ENCODE results near the gene NAA80. TPM values are rescaled to one million over a fixed set of nuclear protein-coding genes. Genes with fewer than 3 reads are reported as not detected.

Gene NAA80
- polyA plus RNA-seq, 2 of the 4 experiments (the other 2 are of a cell fraction), result 3.1 to 5.3 TPM

DNA sequence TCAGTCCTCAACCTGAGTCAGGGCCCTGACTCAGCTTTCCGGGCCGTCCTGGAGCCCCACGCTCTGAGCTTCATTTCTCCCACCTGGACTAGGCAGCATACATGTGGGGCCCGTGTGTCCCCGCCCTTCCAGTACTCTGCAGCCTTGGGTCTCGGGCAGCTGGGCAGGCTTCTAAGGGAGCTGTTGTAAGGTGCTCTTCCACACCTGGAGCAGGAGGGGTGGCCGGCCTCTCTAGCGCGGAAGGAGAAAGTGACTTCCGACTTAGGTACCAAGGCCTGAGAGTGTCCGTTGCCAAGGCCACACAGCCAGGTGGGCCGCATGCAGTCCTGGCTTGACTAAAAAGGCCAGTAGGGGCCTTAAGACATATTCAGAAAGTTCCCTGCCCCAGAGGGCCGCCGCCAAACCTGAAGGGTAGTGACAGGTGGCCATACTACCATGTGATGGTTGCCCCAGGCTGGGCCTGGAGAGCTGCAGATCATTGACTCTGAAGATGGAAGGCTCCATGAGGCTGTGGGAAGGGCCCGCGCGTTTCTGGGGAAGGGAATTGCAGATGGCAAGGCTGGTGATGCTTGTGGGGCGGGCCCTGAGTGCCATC is 39.7 kb downstream of the NAA80 start:
- ChIA-PET POLR2A (interaction anchor here (0.5 to 2.4 kb wide), 10 partner anchors 10 to 78 kb away, joined by 3 to 10 read pairs (median 4); partner anchors contain the start of genes GNAI2, HYAL3, NAA80 and SEMA3B), CTCF (interaction anchor here (0.5 to 8.1 kb wide), 18 partner anchors 8 to 88 kb away, joined by 3 to 67 read pairs (median 4); partner anchors contain the start of genes GNAT1 and LSMEM2)
- H3K27ac ChIP-seq, result peak overlapping the region; percentile 94 to 99
- TF ChIP-seq, protein P1, sequence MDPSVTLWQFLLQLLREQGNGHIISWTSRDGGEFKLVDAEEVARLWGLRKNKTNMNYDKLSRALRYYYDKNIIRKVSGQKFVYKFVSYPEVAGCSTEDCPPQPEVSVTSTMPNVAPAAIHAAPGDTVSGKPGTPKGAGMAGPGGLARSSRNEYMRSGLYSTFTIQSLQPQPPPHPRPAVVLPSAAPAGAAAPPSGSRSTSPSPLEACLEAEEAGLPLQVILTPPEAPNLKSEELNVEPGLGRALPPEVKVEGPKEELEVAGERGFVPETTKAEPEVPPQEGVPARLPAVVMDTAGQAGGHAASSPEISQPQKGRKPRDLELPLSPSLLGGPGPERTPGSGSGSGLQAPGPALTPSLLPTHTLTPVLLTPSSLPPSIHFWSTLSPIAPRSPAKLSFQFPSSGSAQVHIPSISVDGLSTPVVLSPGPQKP (IDR thresholded peaks at IDR 0.05; ENCODE audit: low read depth, low read length), result no peak
- ATAC-seq, result peak; percentile 23 to 37
- peak overlapping the region; percentile 85 for H3K4me3 ChIP-seq
- no peak for DNase-seq (ENCODE audit: low read depth in 1 of 2, low spot score in 1 of 2)
- H3K9me3 ChIP-seq, result no peaks in the 10 kb centered on the region
- FAIRE-seq, result no peak
- peak overlapping the region; percentile 95 for H3K4me2 ChIP-seq
- peaks cover 26% of the 10 kb centered on the region for H3K4me1 ChIP-seq
- 69% methylated on average over 9 of the region's 18 CpGs for WGBS (ENCODE audit: missing lambda C conversion rate)

DNA sequence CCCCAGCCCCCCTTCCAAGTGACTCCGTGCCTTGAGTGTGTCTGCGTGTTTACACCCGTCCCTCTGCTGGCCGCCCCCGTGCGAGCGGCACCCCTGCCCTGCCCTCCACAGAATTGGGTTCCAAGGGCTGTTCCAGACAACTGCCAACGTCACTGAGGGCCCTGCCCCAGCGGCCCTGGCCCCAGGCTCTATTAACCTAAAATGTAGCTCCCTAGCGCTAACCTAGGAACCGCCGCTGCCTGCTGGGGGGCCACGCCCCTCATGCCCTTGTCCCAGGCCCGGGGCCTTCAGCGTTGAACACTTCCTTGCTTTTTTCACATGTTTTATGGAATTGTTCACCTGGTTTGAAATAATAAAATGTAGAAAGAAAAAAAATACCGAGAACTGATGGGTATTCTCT is 40.2 kb downstream of the NAA80 start:
- no peak overlapping the region for H3K4me2 ChIP-seq
- ATAC-seq, result no peak
- H3K27ac ChIP-seq, result no peak overlapping the region; a peak in 1 of 6 replicates
- H3K9me3 ChIP-seq, result no peaks in the 10 kb centered on the region
- peaks cover 21% of the 10 kb centered on the region for H3K4me1 ChIP-seq
- TF ChIP-seq TP53 (CRISPR knock-in tag; IDR thresholded peaks at IDR 0.05), result no peak
- no peak for TF ChIP-seq TFCP2L1 (CRISPR knock-in tag; IDR thresholded peaks at IDR 0.05)
- no peak for TF ChIP-seq BHLHE40 (IDR thresholded peaks at IDR 0.05; ENCODE audit: low read depth, low read length)
- no peak for TF ChIP-seq NPAS2 (CRISPR knock-in tag; IDR thresholded peaks at IDR 0.05; ENCODE audit: borderline replicate concordance)
- no peak for TF ChIP-seq POLR2A (IDR thresholded peaks at IDR 0.05; ENCODE audit: low read length)
- TF ChIP-seq NFE2L2 (conservative IDR thresholded peaks at IDR 0.05; ENCODE audit: low read length), result no peak
- no peak for TF ChIP-seq ZFP36 (IDR thresholded peaks at IDR 0.05; ENCODE audit: borderline replicate concordance, partially characterized antibody)
- no peak for TF ChIP-seq NR3C1 (IDR thresholded peaks at IDR 0.05)
- TF ChIP-seq GATA3 (IDR thresholded peaks at IDR 0.05; ENCODE audit: borderline replicate concordance), result no peak
- TF ChIP-seq HOXB5 (CRISPR knock-in tag; IDR thresholded peaks at IDR 0.05), result no peak
- no peak for TF ChIP-seq SMC3 (IDR thresholded peaks at IDR 0.05)
- ChIA-PET CTCF (interaction anchor here (0.5 to 8.1 kb wide), 11 partner anchors 11 to 89 kb away, joined by 3 to 67 read pairs (median 6); partner anchors contain the start of gene GNAT1), POLR2A (interaction anchor here (1.1 to 2.4 kb wide), 2 partner anchors 12 to 23 kb away, joined by 4 to 9 read pairs; no protein-coding TSS in a partner anchor)
- WGBS (ENCODE audit: missing lambda C conversion rate), result 88% methylated on average over 15 of the region's 16 CpGs
- DNase-seq (ENCODE audit: low read depth in 1 of 2, low spot score in 1 of 2), result no peak
- no peak overlapping the region for H3K4me3 ChIP-seq
- no peak for FAIRE-seq

DNA sequence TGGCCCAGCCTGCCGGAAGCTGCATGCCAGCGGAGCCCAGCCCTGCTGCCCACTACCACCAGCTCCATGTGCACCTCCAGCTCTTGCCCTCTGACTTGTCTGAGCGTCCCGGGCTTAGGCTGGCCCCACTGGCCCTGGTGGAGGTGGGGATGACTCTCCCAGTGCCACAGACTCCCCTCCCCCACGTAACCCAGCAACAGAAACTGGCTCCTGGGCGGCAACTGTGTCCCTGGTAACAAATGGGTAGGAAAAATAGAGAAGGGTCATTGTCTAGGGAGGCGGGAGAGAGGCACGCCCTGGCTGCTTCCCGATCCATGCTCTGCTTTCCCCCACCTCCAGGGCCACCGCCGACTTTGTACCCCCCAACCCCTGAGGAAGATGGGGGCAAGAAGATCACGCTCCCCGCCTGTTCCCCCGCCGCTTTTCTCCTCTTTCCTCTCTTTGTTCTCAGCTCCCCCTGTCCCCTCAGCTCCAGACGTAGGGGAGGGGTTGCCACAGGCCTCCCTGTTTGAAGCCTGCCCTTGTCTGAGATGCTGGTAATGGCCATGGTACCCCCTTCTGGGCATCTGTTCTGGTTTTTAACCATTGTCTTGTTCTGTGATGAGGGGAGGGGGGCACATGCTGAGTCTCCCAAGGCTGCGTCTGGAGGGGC is 41.0 kb downstream of the NAA80 start:
- no peaks in the 10 kb centered on the region for H3K9me3 ChIP-seq
- peaks cover 16% of the 10 kb centered on the region; the same call in 2 of the 3 replicates for H3K4me1 ChIP-seq
- CTCF ChIA-PET, result interaction anchor here (0.8 to 8.1 kb wide), 7 partner anchors 10 to 69 kb away, joined by 3 to 67 read pairs (median 22); partner anchors contain the start of gene GNAT1
- no peak overlapping the region for H3K4me3 ChIP-seq
- H3K4me2 ChIP-seq, result no peak overlapping the region
- 91% methylated on average over 17 of the region's 17 CpGs for WGBS (ENCODE audit: missing lambda C conversion rate)
- ATAC-seq (no peak), FAIRE-seq (no peak), DNase-seq (ENCODE audit: low read depth in 1 of 2, low spot score in 1 of 2) (no peak)
- POLR2A ChIA-PET, result interaction anchor here (1.1 to 2.4 kb wide), 2 partner anchors 12 to 23 kb away, joined by 4 to 9 read pairs; no protein-coding TSS in a partner anchor
- no peak overlapping the region for H3K27ac ChIP-seq
- TF ChIP-seq, protein P2, sequence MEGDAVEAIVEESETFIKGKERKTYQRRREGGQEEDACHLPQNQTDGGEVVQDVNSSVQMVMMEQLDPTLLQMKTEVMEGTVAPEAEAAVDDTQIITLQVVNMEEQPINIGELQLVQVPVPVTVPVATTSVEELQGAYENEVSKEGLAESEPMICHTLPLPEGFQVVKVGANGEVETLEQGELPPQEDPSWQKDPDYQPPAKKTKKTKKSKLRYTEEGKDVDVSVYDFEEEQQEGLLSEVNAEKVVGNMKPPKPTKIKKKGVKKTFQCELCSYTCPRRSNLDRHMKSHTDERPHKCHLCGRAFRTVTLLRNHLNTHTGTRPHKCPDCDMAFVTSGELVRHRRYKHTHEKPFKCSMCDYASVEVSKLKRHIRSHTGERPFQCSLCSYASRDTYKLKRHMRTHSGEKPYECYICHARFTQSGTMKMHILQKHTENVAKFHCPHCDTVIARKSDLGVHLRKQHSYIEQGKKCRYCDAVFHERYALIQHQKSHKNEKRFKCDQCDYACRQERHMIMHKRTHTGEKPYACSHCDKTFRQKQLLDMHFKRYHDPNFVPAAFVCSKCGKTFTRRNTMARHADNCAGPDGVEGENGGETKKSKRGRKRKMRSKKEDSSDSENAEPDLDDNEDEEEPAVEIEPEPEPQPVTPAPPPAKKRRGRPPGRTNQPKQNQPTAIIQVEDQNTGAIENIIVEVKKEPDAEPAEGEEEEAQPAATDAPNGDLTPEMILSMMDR (IDR thresholded peaks at IDR 0.05), result no peak
- TF ChIP-seq SMC3 (IDR thresholded peaks at IDR 0.05) (no peak), KDM1A (IDR thresholded peaks at IDR 0.05; ENCODE audit: low read depth) (no peak), EHF (CRISPR knock-in tag; IDR thresholded peaks at IDR 0.05) (no peak)
- TF ChIP-seq, protein P3, sequence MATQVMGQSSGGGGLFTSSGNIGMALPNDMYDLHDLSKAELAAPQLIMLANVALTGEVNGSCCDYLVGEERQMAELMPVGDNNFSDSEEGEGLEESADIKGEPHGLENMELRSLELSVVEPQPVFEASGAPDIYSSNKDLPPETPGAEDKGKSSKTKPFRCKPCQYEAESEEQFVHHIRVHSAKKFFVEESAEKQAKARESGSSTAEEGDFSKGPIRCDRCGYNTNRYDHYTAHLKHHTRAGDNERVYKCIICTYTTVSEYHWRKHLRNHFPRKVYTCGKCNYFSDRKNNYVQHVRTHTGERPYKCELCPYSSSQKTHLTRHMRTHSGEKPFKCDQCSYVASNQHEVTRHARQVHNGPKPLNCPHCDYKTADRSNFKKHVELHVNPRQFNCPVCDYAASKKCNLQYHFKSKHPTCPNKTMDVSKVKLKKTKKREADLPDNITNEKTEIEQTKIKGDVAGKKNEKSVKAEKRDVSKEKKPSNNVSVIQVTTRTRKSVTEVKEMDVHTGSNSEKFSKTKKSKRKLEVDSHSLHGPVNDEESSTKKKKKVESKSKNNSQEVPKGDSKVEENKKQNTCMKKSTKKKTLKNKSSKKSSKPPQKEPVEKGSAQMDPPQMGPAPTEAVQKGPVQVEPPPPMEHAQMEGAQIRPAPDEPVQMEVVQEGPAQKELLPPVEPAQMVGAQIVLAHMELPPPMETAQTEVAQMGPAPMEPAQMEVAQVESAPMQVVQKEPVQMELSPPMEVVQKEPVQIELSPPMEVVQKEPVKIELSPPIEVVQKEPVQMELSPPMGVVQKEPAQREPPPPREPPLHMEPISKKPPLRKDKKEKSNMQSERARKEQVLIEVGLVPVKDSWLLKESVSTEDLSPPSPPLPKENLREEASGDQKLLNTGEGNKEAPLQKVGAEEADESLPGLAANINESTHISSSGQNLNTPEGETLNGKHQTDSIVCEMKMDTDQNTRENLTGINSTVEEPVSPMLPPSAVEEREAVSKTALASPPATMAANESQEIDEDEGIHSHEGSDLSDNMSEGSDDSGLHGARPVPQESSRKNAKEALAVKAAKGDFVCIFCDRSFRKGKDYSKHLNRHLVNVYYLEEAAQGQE (IDR thresholded peaks at IDR 0.05), result no peak
- TF ChIP-seq, protein P4, sequence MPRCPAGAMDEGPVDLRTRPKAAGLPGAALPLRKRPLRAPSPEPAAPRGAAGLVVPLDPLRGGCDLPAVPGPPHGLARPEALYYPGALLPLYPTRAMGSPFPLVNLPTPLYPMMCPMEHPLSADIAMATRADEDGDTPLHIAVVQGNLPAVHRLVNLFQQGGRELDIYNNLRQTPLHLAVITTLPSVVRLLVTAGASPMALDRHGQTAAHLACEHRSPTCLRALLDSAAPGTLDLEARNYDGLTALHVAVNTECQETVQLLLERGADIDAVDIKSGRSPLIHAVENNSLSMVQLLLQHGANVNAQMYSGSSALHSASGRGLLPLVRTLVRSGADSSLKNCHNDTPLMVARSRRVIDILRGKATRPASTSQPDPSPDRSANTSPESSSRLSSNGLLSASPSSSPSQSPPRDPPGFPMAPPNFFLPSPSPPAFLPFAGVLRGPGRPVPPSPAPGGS (IDR thresholded peaks at IDR 0.05), result no peak

All from A549 (cell line).